ENCODE data around the gene DPYSL4. TPM values are rescaled to one million over a fixed set of nuclear protein-coding genes. Genes with fewer than 3 reads are reported as not detected.

The DPYSL4 gene
- total RNA-seq, 4 donors from 2014 or later: 1.1 to 1.3 TPM; not detected in 2

DNA sequence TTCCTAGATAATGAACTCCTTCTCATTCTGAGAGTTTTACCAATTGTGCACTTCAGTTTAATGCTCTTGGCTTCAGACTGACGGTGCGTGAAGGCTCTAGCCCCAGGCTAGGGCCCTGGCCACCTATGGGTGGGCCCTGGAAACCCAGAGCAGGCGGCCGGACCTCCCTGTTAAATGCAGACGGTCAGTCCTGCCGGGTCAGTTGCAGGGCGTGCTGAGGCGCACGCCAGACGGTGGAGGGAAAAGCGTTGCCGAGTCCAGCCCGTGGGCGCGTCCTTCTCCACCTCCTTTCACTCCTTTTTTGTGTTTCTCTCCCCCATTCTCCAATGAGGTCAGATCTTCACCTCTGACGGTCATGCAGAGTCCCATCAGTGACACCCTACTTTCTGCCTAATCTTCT is 2.3 kb downstream of the DPYSL4 start:
- no peak for DNase-seq (ENCODE audit: low spot score in 2 of 2)
- 68 to 85% methylated on average over 16 of the region's 16 CpGs for WGBS, 2 donors
- TF ChIP-seq, protein P1, sequence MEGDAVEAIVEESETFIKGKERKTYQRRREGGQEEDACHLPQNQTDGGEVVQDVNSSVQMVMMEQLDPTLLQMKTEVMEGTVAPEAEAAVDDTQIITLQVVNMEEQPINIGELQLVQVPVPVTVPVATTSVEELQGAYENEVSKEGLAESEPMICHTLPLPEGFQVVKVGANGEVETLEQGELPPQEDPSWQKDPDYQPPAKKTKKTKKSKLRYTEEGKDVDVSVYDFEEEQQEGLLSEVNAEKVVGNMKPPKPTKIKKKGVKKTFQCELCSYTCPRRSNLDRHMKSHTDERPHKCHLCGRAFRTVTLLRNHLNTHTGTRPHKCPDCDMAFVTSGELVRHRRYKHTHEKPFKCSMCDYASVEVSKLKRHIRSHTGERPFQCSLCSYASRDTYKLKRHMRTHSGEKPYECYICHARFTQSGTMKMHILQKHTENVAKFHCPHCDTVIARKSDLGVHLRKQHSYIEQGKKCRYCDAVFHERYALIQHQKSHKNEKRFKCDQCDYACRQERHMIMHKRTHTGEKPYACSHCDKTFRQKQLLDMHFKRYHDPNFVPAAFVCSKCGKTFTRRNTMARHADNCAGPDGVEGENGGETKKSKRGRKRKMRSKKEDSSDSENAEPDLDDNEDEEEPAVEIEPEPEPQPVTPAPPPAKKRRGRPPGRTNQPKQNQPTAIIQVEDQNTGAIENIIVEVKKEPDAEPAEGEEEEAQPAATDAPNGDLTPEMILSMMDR (IDR thresholded peaks at IDR 0.05): no peak
- no peak for TF ChIP-seq POLR2A (IDR thresholded peaks at IDR 0.05)
- no peak overlapping the region for H3K4me3 ChIP-seq (ENCODE audit: low read depth, poor library complexity, severe bottlenecking)
- intact Hi-C loops (cut with DNase I; ENCODE audit: low total_unique reads): no loop called here

DNA sequence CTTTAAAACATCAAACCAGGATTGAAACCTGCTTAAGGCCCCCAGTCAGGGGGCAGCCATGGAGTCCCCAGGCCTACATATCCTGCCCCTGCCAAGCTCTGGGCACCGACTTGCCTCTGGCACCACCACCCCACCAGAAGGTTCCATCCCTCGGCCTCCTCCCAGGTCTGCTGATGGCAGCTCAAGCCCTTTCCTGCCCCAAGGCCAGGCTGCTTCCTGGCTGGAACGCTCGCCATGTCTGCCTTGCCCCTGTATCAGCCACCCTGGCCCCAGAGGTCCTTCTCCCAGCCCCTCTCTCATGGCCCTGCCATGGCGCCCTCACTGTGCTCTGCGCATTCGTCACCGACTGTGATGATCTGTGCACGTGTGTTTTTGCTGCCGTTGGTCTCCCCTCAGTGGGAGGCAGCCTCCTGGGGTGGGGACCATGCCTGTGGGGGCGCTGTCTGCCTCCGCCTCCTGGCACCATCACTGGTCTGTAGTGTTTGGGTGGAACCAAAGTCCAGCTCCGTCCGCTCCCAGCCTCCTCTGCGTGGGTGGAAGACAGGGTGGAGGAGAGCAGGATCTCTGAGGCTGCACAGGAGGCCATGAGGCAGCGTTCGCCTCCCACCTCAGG is 3.2 kb downstream of the DPYSL4 start:
- no peak overlapping the region for H3K4me3 ChIP-seq (ENCODE audit: low read depth, poor library complexity, severe bottlenecking)
- TF ChIP-seq, protein P1 (IDR thresholded peaks at IDR 0.05): no peak
- no peak for TF ChIP-seq POLR2A (IDR thresholded peaks at IDR 0.05)
- DNase-seq (ENCODE audit: low spot score in 2 of 2): no peak
- intact Hi-C loops (cut with DNase I; ENCODE audit: low total_unique reads): no loop called here
- 85 to 88% methylated on average over 17 of the region's 17 CpGs for WGBS, 2 donors

DNA sequence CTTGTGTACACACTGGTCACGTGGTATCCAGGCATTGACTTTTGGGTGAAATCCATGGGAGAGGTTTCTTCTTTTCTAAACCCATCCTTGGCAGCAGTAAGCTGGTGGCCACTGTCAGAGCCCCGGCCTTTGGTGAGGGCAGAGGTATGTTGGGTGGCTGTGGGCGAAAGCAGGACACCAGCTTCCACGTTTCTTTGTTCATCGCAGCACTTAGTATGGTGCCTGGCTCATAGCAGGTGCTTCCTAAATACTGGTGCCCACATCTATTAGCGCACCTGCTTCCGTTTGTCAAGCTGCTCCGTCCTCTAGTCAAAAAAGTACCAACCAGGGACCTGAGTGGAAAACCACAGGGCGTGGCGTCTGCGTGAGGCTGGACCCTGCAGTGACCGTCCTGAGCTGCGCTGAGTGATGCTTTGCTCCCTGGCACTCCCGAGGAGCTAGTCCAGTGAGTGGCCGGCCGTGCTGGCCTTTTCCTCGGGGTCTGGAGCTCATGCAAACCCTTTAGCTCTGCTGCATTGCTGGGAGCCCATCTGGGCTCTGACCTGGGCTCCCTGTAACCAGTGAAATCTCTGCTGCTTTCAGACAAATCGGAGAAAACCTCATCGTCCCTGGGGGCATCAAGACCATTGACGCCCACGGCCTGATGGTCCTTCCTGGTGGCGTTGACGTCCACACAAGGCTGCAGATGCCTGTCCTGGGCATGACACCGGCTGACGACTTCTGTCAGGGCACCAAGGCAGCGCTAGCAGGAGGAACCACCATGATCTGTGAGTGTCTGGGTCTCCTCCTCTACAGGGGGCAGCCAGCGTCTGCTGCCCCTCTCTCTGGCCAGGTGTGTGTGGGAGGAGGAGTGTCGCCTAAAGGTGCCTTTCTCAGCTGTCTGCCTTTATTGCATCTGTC is 5.6 kb downstream of the DPYSL4 start:
- no peak for DNase-seq (ENCODE audit: low spot score in 2 of 2)
- intact Hi-C loops (cut with DNase I; ENCODE audit: low total_unique reads): no loop called here
- 87 to 88% methylated on average over 23 to 26 of the region's 28 CpGs for WGBS, 2 donors
- H3K4me3 ChIP-seq (ENCODE audit: low read depth, poor library complexity, severe bottlenecking): no peak overlapping the region
- TF ChIP-seq POLR2A (IDR thresholded peaks at IDR 0.05): no peak
- TF ChIP-seq, protein P1 (IDR thresholded peaks at IDR 0.05): no peak

DNA sequence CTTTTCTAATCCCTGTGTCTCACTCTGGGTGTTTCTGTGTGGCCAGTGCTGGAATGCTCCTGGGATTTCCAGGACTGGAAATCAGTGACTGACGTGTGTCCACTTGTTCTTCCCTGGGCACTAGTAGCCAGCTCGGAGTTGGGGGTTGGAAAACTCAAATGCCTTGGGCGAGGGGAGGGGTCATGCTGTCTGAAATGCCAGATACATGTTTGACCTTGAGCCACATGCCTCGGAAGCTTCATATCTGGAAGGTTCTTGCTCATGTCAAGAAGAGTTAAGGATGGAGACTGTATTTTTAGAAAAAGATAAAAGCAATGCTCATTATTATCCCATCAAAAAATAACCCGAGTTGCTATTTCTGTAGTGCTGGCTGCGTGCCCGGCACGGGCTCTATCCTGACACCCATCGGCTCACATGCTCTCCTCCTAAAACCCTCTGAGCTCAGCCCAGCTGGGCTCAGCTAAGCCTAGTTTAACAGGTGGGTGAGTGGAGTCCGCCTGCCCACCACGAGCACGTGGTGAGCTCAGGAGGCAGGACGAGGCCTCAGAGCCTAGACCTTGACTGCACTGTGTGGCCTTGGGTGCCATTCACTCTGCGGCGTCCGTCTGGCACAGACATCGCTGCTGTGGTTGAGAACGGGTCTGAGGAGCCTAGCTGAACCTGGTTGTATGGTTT is 6.4 kb downstream of the DPYSL4 start:
- no peak overlapping the region for H3K4me3 ChIP-seq (ENCODE audit: low read depth, poor library complexity, severe bottlenecking)
- no peak for DNase-seq (ENCODE audit: low spot score in 2 of 2)
- intact Hi-C loops (cut with DNase I; ENCODE audit: low total_unique reads): no loop called here
- 56 to 61% methylated on average over 17 to 18 of the region's 18 CpGs for WGBS, 2 donors
- no peak for TF ChIP-seq POLR2A (IDR thresholded peaks at IDR 0.05)
- TF ChIP-seq, protein P1 (IDR thresholded peaks at IDR 0.05): no peak

DNA sequence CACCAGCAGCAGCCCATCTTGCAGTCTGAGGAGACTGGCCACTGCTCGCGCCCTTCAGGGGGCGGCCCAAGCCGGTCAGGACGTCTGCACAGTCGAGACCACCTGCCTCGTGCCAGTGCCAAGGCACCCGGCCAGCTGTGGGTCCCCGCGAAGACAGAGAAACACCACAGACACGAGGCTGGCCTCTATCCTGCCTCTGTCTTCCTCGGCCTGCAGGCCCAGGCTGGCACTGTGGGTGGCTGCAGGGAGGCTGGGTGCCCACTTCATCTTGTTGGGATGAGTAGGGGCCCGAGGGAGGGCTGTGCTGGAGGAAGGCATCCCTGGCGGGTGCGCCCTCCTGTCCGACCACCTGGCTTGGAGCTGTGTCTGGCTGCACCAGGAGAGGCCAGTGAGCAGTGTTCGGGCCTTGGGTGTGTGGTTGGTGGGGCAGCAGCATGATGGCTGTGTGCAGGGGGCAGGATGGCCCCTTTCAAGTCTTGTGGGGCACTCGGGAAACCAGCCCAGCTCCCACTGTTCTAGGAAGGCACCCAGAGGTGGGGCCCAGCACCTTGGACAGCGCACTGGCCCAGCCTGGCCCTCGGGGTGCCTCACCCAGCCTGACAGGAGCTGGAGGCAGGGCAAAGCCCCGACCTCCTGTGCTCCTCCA is 7.3 kb downstream of the DPYSL4 start:
- WGBS, 2 donors: 65 to 88% methylated on average over 7 to 11 of the region's 21 CpGs
- no peak overlapping the region for H3K4me3 ChIP-seq (ENCODE audit: low read depth, poor library complexity, severe bottlenecking)
- intact Hi-C loops (cut with DNase I; ENCODE audit: low total_unique reads): no loop called here
- no peak for DNase-seq (ENCODE audit: low spot score in 2 of 2)
- TF ChIP-seq, protein P1 (IDR thresholded peaks at IDR 0.05): no peak
- no peak for TF ChIP-seq POLR2A (IDR thresholded peaks at IDR 0.05)

Data from lower leg skin (tissue), 4 donors.